Measurements from ENCODE around the gene CD36.

CD36 gene

DNA sequence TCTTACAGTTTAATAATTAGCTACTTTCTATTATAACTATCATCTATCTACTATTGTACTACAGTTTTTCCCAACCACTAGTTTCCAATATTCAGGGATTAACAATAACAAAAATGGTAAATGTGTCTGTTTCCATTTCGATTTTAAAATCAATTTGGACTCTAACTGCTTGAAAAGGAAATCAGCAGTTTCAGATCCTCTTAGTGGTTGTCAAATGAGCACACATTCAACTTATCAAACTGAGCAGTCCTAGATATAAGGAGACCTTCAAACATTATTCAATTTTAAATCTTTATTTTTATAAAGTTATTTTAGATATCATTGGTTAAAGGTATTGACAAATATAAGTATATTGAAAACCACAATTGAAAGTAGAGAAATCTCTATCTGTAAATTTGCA, 46.8 kb upstream of the CD36 start (continued):
- TF ChIP-seq, protein P1, sequence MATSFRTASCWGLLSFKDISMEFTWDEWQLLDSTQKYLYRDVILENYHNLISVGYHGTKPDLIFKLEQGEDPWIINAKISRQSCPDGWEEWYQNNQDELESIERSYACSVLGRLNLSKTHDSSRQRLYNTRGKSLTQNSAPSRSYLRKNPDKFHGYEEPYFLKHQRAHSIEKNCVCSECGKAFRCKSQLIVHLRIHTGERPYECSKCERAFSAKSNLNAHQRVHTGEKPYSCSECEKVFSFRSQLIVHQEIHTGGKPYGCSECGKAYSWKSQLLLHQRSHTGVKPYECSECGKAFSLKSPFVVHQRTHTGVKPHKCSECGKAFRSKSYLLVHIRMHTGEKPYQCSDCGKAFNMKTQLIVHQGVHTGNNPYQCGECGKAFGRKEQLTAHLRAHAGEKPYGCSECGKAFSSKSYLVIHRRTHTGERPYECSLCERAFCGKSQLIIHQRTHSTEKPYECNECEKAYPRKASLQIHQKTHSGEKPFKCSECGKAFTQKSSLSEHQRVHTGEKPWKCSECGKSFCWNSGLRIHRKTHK (tag by site-specific recombination; IDR thresholded peaks at IDR 0.05), result no peak

DNA sequence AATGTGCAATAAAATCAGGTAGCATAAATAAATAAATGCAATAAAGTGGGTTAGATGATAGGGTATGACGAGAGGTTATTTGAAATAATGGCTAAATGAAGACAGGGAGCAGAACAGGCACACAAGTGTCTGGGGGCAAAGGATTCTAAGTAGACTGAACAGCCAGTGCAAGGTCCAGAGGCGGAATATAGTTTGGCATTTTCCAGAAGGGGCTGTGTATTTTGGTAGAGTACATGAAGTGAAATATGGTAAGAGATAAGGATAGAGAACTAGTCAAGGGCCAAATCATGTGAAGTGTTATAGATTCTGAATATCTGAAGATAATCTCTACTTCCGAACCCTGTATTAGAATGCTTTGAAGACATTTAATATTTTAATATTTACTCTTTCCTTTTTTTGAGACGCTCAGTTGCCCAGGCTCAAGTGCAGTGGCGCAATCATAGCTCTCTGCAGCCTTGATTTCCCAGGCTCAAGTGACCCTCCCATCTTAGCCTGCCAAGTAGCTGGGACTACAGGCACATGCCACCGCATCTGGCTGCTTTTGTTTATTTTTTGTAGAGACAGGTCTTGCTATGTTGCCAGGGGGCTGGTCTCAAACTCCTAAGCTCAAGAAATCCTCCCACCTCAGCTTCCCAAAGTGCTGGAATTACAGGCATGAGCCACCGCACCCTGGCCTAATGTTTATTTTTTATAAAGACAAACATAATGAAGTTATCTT, 44.4 kb upstream of the CD36 start:
- Histone ChIP-seq H3K9me3 (ENCODE audit: control insufficient read depth, insufficient read depth, low read depth, low read length) (no peaks in the 10 kb centered on the region), H3K4me1 (ENCODE audit: control insufficient read depth, insufficient read depth, low read length) (no peaks in the 10 kb centered on the region; the same call in 1 of the 2 replicates), H3K4me3 (ENCODE audit: low read depth, low read length) (no peak overlapping the region), H3K27ac (ENCODE audit: extremely low read depth, low read depth, low read length) (no peak overlapping the region), H3K36me3 (ENCODE audit: control insufficient read depth in 2 of 2, insufficient read depth in 1 of 2, low read length in 2 of 2) (no peaks in the 10 kb centered on the region)
- ChIA-PET POLR2A (no interaction called here), CTCF (no interaction called here)
- TF ChIP-seq ZNF174 (tag by site-specific recombination; IDR thresholded peaks at IDR 0.05), result no peak
- TF ChIP-seq MEIS1 (CRISPR knock-in tag; IDR thresholded peaks at IDR 0.05; ENCODE audit: borderline replicate concordance), result no peak
- no peak for TF ChIP-seq ZNF112 (tag by site-specific recombination; IDR thresholded peaks at IDR 0.05)
- TF ChIP-seq, protein P2, sequence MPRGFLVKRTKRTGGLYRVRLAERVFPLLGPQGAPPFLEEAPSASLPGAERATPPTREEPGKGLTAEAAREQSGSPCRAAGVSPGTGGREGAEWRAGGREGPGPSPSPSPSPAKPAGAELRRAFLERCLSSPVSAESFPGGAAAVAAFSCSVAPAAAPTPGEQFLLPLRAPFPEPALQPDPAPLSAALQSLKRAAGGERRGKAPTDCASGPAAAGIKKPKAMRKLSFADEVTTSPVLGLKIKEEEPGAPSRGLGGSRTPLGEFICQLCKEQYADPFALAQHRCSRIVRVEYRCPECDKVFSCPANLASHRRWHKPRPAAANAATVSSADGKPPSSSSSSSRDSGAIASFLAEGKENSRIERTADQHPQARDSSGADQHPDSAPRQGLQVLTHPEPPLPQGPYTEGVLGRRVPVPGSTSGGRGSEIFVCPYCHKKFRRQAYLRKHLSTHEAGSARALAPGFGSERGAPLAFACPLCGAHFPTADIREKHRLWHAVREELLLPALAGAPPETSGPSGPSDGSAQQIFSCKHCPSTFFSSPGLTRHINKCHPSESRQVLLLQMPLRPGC (tag by site-specific recombination; IDR thresholded peaks at IDR 0.05), result no peak
- TF ChIP-seq ZFP3 (tag by site-specific recombination; IDR thresholded peaks at IDR 0.05; ENCODE audit: low read depth), result no peak
- TF ChIP-seq, protein P3, sequence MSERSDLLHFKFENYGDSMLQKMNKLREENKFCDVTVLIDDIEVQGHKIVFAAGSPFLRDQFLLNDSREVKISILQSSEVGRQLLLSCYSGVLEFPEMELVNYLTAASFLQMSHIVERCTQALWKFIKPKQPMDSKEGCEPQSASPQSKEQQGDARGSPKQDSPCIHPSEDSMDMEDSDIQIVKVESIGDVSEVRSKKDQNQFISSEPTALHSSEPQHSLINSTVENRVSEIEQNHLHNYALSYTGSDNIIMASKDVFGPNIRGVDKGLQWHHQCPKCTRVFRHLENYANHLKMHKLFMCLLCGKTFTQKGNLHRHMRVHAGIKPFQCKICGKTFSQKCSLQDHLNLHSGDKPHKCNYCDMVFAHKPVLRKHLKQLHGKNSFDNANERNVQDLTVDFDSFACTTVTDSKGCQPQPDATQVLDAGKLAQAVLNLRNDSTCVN (tag by site-specific recombination; optimal IDR thresholded peaks at IDR 0.05), result no peak
- TF ChIP-seq KLF9 (tag by site-specific recombination; IDR thresholded peaks at IDR 0.05; ENCODE audit: low read depth), result no peak
- no peak for TF ChIP-seq YY2 (tag by site-specific recombination; IDR thresholded peaks at IDR 0.05)
- TF ChIP-seq ZNF16 (tag by site-specific recombination; IDR thresholded peaks at IDR 0.05; ENCODE audit: low read depth), result no peak
- no peak for TF ChIP-seq KLF10 (tag by site-specific recombination; IDR thresholded peaks at IDR 0.05)
- TF ChIP-seq PRDM1 (tag by site-specific recombination; IDR thresholded peaks at IDR 0.05), result no peak
- no peak for TF ChIP-seq FEZF1 (tag by site-specific recombination; IDR thresholded peaks at IDR 0.05)
- TF ChIP-seq ZNF555 (tag by site-specific recombination; conservative IDR thresholded peaks at IDR 0.05), result no peak
- TF ChIP-seq ZNF140 (tag by site-specific recombination; IDR thresholded peaks at IDR 0.05), result no peak
- no peak for TF ChIP-seq ZNF394 (tag by site-specific recombination; IDR thresholded peaks at IDR 0.05; ENCODE audit: borderline replicate concordance)
- TF ChIP-seq, protein P4, sequence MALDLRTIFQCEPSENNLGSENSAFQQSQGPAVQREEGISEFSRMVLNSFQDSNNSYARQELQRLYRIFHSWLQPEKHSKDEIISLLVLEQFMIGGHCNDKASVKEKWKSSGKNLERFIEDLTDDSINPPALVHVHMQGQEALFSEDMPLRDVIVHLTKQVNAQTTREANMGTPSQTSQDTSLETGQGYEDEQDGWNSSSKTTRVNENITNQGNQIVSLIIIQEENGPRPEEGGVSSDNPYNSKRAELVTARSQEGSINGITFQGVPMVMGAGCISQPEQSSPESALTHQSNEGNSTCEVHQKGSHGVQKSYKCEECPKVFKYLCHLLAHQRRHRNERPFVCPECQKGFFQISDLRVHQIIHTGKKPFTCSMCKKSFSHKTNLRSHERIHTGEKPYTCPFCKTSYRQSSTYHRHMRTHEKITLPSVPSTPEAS (tag by site-specific recombination; IDR thresholded peaks at IDR 0.05), result no peak
- no peak for TF ChIP-seq ZNF561 (tag by site-specific recombination; IDR thresholded peaks at IDR 0.05; ENCODE audit: borderline replicate concordance)
- TF ChIP-seq, protein P1 (tag by site-specific recombination; IDR thresholded peaks at IDR 0.05), result no peak
- TF ChIP-seq, protein P5, sequence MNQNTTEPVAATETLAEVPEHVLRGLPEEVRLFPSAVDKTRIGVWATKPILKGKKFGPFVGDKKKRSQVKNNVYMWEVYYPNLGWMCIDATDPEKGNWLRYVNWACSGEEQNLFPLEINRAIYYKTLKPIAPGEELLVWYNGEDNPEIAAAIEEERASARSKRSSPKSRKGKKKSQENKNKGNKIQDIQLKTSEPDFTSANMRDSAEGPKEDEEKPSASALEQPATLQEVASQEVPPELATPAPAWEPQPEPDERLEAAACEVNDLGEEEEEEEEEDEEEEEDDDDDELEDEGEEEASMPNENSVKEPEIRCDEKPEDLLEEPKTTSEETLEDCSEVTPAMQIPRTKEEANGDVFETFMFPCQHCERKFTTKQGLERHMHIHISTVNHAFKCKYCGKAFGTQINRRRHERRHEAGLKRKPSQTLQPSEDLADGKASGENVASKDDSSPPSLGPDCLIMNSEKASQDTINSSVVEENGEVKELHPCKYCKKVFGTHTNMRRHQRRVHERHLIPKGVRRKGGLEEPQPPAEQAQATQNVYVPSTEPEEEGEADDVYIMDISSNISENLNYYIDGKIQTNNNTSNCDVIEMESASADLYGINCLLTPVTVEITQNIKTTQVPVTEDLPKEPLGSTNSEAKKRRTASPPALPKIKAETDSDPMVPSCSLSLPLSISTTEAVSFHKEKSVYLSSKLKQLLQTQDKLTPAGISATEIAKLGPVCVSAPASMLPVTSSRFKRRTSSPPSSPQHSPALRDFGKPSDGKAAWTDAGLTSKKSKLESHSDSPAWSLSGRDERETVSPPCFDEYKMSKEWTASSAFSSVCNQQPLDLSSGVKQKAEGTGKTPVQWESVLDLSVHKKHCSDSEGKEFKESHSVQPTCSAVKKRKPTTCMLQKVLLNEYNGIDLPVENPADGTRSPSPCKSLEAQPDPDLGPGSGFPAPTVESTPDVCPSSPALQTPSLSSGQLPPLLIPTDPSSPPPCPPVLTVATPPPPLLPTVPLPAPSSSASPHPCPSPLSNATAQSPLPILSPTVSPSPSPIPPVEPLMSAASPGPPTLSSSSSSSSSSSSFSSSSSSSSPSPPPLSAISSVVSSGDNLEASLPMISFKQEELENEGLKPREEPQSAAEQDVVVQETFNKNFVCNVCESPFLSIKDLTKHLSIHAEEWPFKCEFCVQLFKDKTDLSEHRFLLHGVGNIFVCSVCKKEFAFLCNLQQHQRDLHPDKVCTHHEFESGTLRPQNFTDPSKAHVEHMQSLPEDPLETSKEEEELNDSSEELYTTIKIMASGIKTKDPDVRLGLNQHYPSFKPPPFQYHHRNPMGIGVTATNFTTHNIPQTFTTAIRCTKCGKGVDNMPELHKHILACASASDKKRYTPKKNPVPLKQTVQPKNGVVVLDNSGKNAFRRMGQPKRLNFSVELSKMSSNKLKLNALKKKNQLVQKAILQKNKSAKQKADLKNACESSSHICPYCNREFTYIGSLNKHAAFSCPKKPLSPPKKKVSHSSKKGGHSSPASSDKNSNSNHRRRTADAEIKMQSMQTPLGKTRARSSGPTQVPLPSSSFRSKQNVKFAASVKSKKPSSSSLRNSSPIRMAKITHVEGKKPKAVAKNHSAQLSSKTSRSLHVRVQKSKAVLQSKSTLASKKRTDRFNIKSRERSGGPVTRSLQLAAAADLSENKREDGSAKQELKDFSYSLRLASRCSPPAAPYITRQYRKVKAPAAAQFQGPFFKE (tag by site-specific recombination; IDR thresholded peaks at IDR 0.05; ENCODE audit: borderline replicate concordance), result no peak
